SK-N-MC (cell line): Measurements from ENCODE around the gene ISG20L2.

Source experiments
- EZH2 ChIP-seq: fragments of 200-600 bp; sonication (generic); IDR thresholded peaks from one replicate; pipeline ENCODE4 v1.6.1; 2017; ENCODE audit warnings: antibody characterized with exemption
- FOXP2 ChIP-seq: optimal IDR thresholded peaks from 2 replicates; pipeline ENCODE3; 2011; ENCODE audit warnings: mild to moderate bottlenecking, moderate library complexity; ENCODE audit not compliant: insufficient read depth; ENCODE audit errors: extremely low read length, control extremely low read depth
- POLR2AphosphoS5 ChIP-seq: IDR thresholded peaks from 2 replicates; pipeline ENCODE4 v1.6.1; 2012; ENCODE audit warnings: mild to moderate bottlenecking, low read depth, low read length, borderline replicate concordance

- TF ChIP-seq EZH2: no peak
- no peak for TF ChIP-seq FOXP2
- TF ChIP-seq POLR2AphosphoS5: no peak
These were observed 20.9 kb downstream of the ISG20L2 start for GRCh38 chr1:156707417-156708217.
